Urothelium cell line (cell line): ENCODE results near the gene CFAP100.

Experiments
- DNase-seq: peaks from one replicate; pipeline ENCODE4 v3.0.0; 2011; ENCODE audit warnings: low spot score, mixed read lengths
- FAIRE-seq: peaks from 2 replicates; lab custom pipeline; 2011; peaks lifted over from hg19 to GRCh38; lab: Jason Lieb, UNC

Gene CFAP100

DNA sequence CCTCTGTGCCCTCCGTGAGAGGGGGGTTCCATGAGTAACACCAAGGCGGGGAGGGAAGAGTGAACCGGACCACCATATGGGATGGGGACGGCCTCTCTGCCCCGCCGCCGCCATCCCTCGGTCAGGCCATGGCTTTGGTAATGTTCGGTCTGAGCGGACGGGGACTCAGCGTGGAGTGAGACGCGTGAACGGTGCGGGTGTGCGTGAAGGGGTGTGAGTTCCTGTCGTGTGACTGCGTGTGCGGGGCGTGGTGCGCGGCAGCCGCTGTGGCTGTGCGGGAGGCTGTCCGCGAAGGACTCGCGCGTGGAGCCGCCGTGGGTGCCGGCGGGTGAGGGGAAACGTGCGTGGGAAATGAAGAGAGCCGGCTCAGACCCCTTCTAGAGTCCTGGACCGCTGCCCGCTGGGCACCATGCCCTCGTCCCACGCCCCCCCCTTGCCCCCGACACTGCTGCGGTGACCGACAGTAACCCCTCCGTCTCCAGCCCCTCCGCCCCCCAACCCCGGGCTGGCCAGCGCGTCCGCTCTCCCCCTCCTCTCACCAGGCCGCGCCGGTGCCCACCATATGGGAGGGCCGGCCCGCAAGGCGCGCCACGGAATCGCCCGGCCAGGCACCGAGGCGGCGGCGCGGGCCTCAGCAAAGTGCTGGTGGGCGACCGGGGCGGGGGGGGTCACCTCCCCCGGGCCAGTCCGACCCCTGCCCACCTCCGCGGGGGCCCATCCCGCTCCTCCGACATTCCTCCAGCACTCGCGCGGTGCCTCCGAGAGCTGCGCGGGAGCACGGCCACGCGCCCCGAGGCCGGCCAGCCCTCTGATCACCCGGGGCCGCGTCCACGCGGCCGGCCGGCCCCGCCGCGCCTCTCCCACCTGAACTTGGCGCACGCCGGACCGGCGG, 38.1 kb upstream of the CFAP100 start:
- FAIRE-seq, result peak; percentile 89

DNA sequence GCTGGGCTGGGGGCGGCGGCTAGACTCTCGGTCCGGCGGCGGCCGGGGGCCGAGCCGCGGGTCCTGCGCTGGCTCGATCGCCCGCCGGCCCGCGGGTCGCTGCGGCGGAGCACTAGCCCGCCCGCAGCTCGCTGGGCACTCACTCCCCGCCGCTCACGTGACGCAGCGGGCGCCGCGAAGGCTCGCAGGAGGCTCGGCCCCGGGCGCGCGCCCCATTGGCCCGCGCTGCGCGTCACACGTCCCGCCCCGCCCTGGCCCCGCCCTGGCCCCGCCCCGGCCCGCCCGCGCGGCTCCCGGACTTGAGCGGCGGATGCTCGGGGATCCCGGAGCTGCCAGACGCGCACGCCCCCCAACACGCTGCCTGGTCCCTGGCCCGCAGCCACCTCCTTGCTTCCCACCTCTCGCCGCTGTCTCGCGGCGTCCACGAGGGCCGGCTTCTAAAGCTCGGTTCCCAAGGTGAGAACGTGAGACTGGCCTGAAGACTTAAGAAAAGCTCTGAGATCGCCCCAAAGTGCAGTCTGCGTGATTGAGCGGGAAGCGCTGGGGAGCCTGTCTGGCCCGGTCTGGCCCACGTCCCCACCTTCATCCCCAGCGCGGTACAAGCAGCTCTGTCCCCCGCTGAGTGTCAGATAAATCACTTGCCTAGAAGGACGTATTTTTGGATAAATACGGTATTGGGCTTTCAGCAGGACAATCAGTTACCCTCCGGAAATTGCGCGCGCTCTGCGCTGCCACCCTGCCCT, 37.2 kb upstream of the CFAP100 start, which contains the start of gene KLF15:
Gene KLF15, minus strand, starts transcription at position 114 of the 743 bp plus-strand sequence. CDS start 4,486 bp downstream, outside the sequence.
- DNase-seq (peak; percentile 99), FAIRE-seq (peak; percentile 97)

More for the DNA sequence above, 38.1 kb upstream of the CFAP100 start:
- peak; percentile 41 for DNase-seq

- DNase-seq, result no peak
- peak; percentile 35 for FAIRE-seq
These were observed 36.5 kb upstream of the CFAP100 start for GRCh38 chr3:126358038-126358815.

DNA sequence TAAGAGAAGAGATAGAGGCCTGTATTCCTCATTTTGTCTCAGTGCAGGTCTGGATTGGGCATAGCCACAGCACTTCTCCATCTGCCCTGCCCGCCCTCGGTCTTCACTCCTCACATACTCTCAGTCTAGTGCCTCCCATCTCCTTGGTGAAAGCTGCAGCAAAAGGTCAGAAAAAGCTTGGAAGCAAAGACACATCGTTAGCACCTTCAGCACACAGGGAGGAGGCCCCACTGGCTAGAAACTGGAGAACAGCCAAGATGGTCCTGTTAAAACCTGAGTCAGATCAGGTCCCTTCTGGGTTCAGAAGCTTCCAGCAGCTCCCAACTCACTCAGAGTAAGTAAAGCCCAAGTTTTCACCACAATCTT, 35.9 kb upstream of the CFAP100 start:
- no peak for DNase-seq
- no peak for FAIRE-seq

DNA sequence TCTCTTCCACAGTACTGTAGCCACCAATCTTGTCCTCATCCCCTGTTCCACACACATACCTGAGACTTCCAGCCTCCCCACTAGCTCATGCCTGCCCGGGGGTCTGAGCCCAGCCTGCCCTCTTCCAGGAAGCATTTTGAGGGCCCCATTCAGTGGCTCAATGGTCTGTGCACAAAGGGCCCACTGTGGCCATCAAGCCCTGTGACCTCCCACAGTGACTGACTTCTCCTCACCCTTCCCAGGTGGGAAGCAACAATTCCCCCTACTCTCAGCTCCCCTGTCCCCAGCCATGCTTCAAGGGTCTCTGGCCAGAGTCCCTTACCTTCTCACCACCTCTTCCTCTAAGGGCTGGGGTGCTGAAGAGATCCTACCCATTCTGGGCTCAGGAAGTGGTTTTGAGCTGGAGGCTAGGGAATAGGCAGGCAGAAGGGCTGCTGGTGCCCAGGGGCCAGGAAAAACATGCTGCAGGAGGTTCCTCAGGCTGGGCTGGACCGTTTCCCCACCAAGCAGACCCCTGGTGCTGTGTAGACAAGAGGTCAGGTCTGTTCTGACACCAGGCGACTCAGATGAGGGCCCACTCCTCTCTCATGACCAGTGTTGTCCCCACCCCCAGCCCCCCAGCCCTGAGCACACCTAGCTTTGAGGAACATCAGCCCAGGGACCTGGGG, 34.5 kb upstream of the CFAP100 start:
- DNase-seq (no peak), FAIRE-seq (no peak)

DNA sequence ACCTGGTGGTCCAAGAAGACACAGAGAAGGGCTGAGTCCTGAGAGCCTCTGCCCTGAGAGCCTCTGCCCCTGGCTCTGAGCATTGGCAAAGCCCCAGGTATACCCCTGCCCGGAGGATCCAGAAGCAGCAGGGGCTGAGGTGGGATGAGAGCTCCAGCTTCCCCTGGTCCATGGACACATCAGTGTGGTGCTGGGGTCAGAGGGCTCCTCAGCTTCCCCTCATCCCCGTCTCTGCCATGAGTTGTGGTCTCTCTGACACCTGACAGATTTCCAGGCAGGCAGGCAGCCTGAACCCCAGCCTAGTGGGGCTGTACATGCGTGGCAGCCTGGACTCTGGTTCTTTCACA, 34.0 kb upstream of the CFAP100 start:
- DNase-seq (no peak), FAIRE-seq (no peak)

DNA sequence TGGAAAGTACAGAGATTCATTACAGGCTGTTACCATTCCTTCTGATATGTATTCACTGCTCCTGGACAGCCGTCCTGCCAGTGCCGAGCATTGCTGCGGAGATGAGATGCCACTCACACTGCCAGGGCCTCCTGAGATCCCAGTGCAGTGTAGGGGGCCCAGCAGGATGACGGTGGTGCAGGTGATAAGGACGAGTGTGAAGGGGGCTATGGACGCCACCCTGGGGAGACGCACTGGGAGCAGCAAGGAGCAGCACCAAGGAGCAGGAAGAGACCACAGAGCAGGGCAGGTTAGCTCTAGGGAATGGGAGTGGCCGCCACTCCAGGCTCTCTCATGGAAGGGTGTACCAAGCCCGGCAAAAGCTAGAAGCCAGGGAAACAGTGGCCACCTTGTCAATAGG, 33.5 kb upstream of the CFAP100 start:
- no peak for FAIRE-seq
- no peak for DNase-seq

DNA sequence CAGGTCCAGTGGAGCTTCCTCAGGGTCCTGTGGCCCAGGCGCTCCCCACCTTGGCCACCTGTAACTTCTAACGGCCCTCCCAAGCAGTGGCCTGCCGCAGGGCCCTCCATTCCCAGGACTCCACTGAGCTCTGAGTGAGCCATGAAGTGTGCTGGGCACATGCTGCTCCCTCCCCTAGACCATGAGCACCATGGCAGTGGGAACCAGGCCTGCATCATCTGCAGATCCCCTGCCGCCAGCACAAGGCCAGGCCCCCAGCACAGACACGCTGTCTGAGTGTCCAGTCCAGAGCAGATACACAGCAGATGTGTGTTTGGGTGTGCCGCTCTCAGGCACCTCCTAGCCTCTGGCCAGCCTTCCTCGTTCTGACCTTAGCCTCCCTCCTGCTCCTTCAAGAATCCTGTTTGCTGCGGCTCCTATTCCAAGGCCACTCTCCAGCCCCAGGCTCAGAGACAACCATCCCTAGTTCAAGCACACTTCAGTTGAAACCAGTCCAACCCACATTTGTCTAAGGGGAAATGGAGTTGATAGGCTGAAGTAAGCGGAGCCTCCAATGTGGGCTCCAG, 30.5 kb upstream of the CFAP100 start:
- no peak for DNase-seq
- FAIRE-seq, result peak; percentile 91

DNA sequence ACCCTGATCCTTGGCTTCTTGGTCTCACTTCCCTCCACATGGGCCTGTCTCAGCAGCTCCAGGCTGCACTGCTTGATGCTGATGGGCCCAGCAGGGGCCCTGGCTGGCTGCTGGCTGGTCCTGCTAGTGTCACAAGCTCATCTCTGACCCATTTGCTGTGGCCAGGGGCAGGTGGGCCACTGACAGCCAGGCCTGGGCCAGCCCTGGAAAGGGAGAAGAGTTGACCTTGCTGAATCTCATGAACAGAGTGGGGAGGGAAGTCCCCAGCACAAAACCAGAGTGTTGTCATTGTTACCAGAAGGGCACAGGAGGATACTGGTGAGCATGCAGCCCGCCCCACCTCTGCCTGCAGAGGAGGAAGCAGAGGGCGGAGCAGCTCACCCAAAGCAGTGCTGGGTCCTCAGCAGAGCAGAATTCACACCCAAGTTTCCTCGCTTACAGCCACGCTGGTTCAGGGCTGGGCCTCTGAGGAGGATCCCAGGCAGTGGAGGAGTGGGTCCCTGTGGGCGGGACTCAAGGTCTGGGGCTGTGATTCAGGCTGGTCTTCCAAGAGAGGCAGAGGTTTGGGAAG, 29.9 kb upstream of the CFAP100 start:
- DNase-seq (no peak), FAIRE-seq (no peak)

- DNase-seq (no peak), FAIRE-seq (peak; percentile 61)
These were observed 29.1 kb upstream of the CFAP100 start for GRCh38 chr3:126365351-126366277.

GRCh38 chr3:126367316-126367805, 27.3 kb upstream of the CFAP100 start:
- FAIRE-seq (peak; percentile 92), DNase-seq (no peak)

- FAIRE-seq, result peak; percentile 13
- DNase-seq, result no peak
These were observed 25.2 kb upstream of the CFAP100 start for GRCh38 chr3:126369490-126369889.

GRCh38 chr3:126370055-126370454, 24.7 kb upstream of the CFAP100 start:
- FAIRE-seq (peak; percentile 79), DNase-seq (no peak)

GRCh38 chr3:126370606-126371005, 24.1 kb upstream of the CFAP100 start:
- FAIRE-seq, result no peak
- DNase-seq, result no peak

- no peak for DNase-seq
- FAIRE-seq, result peak; percentile 17
These were observed 23.5 kb upstream of the CFAP100 start for GRCh38 chr3:126371096-126371705.

GRCh38 chr3:126372413-126373145, 22.1 kb upstream of the CFAP100 start:
- no peak for DNase-seq
- no peak for FAIRE-seq

- DNase-seq (no peak), FAIRE-seq (no peak)
These were observed 21.5 kb upstream of the CFAP100 start for GRCh38 chr3:126373146-126373613.
